ENCODE results near the gene TYROBP.

The TYROBP gene

GRCh38 chr19:35943321-35944301, 35.5 kb upstream of the TYROBP start:
- no peak overlapping the region for H3K4me3 ChIP-seq (ENCODE audit: low read depth, low read length)
- no peak for DNase-seq (ENCODE audit: low read depth)
- no peak for TF ChIP-seq CTCF (IDR thresholded peaks at IDR 0.05; ENCODE audit: low read depth, low read length, missing control alignments)

- H3K4me3 ChIP-seq (ENCODE audit: low read depth, low read length), result no peak overlapping the region
- no peak for TF ChIP-seq CTCF (IDR thresholded peaks at IDR 0.05; ENCODE audit: low read depth, low read length, missing control alignments)
- DNase-seq (ENCODE audit: low read depth), result no peak
Measured at GRCh38 chr19:35942235-35942634, 34.1 kb upstream of the TYROBP start.

GRCh38 chr19:35940839-35941238, 32.7 kb upstream of the TYROBP start:
- no peak overlapping the region for H3K4me3 ChIP-seq (ENCODE audit: low read depth, low read length)
- no peak for DNase-seq (ENCODE audit: low read depth)
- no peak for TF ChIP-seq CTCF (IDR thresholded peaks at IDR 0.05; ENCODE audit: low read depth, low read length, missing control alignments)

GRCh38 chr19:35940078-35940775, 32.1 kb upstream of the TYROBP start:
- no peak for DNase-seq (ENCODE audit: low read depth)
- no peak for TF ChIP-seq CTCF (IDR thresholded peaks at IDR 0.05; ENCODE audit: low read depth, low read length, missing control alignments)
- no peak overlapping the region for H3K4me3 ChIP-seq (ENCODE audit: low read depth, low read length)

- DNase-seq (ENCODE audit: low read depth), result no peak
- no peak for TF ChIP-seq CTCF (IDR thresholded peaks at IDR 0.05; ENCODE audit: low read depth, low read length, missing control alignments)
- H3K4me3 ChIP-seq (ENCODE audit: low read depth, low read length), result no peak overlapping the region
Measured at GRCh38 chr19:35939307-35940077, 31.4 kb upstream of the TYROBP start.

GRCh38 chr19:35938282-35939224, 30.5 kb upstream of the TYROBP start:
- no peak overlapping the region for H3K4me3 ChIP-seq (ENCODE audit: low read depth, low read length)
- no peak for DNase-seq (ENCODE audit: low read depth)
- no peak for TF ChIP-seq CTCF (IDR thresholded peaks at IDR 0.05; ENCODE audit: low read depth, low read length, missing control alignments)
